ENCODE results near the gene GLS.
A peak's percentile ranks its signal among the peaks of the same experiment; 100 is the strongest.
"Not testable (repeated sequence)": the region's sequence is repeated elsewhere in the genome, so short reads cannot be mapped to it uniquely, and the experiment has no call there.

Gene GLS

GRCh38 chr2:190995315-190995714, 114.7 kb downstream of the GLS start:
- DNase-seq (ENCODE audit: low read depth) = not testable (repeated sequence)

- DNase-seq (ENCODE audit: low read depth) = no peak
These were observed 115.8 kb downstream of the GLS start for GRCh38 chr2:190996338-190996946.

- DNase-seq (ENCODE audit: low read depth) = no peak
These were observed 116.3 kb downstream of the GLS start for GRCh38 chr2:190996947-190997346.

- no peak for DNase-seq (ENCODE audit: low read depth)
These were observed 117.0 kb downstream of the GLS start for GRCh38 chr2:190997526-190998113.

GRCh38 chr2:190999058-190999457, 118.4 kb downstream of the GLS start:
- no peak for DNase-seq (ENCODE audit: low read depth)

GRCh38 chr2:190999949-191000665, 119.5 kb downstream of the GLS start:
- DNase-seq (ENCODE audit: low read depth) = no peak

- DNase-seq (ENCODE audit: low read depth) = no peak
These were observed 120.4 kb downstream of the GLS start for GRCh38 chr2:191001032-191001431.

- no peak for DNase-seq (ENCODE audit: low read depth)
These were observed 121.0 kb downstream of the GLS start for GRCh38 chr2:191001624-191002023.

GRCh38 chr2:191003405-191004309, 123.0 kb downstream of the GLS start:
- DNase-seq (ENCODE audit: low read depth) = no peak

GRCh38 chr2:191006297-191006696, 125.7 kb downstream of the GLS start:
- DNase-seq (ENCODE audit: low read depth) = no peak

GRCh38 chr2:191006997-191007783, 126.6 kb downstream of the GLS start:
- no peak for DNase-seq (ENCODE audit: low read depth)

GRCh38 chr2:191008286-191008685, 127.7 kb downstream of the GLS start:
- DNase-seq (ENCODE audit: low read depth) = no peak

GRCh38 chr2:191009541-191010374, 129.1 kb downstream of the GLS start:
- no peak for DNase-seq (ENCODE audit: low read depth)

GRCh38 chr2:191010887-191011885, 130.6 kb downstream of the GLS start:
- DNase-seq (ENCODE audit: low read depth) = no peak

- DNase-seq (ENCODE audit: low read depth) = no peak
These were observed 131.7 kb downstream of the GLS start for GRCh38 chr2:191012346-191012745.

- DNase-seq (ENCODE audit: low read depth) = no peak
These were observed 132.4 kb downstream of the GLS start for GRCh38 chr2:191012845-191013681.

- no peak for DNase-seq (ENCODE audit: low read depth)
These were observed 133.0 kb downstream of the GLS start for GRCh38 chr2:191013682-191013931.

- peak; percentile 87 for DNase-seq (ENCODE audit: low read depth)
These were observed 133.5 kb downstream of the GLS start, which contains the start of gene STAT1 for GRCh38 chr2:191013932-191014652. TSS of gene STAT1 (minus strand) at chr2:191014171. CDS start at chr2:191010003, 4,168 bp downstream.
